RWPE2 (cell line): ENCODE measurements around the gene SS18L1.

Experiments
- ATAC-seq: fragments of 200-7000 bp; cut with Tn5 transposase; 3 replicates; pipeline ENCODE4 v1.9.1; 2021; ENCODE audit warnings: low read depth
- DNase-seq: peaks from one replicate; pipeline ENCODE4 v3.0.0-alpha.2; 2020; ENCODE audit warnings: low spot score
- H3K27ac ChIP-seq: fragments of 450-650 bp; 2 replicates; pipeline ENCODE4 v1.5.1; 2017; ENCODE audit warnings: mild to moderate bottlenecking; ENCODE audit not compliant: poor library complexity, severe bottlenecking
- H3K27me3 ChIP-seq: fragments of 250-450 bp; sonication (Bioruptor Pico); 2 replicates; pipeline ENCODE4 v1.5.1; 2021; ENCODE audit warnings: mild to moderate bottlenecking, moderate library complexity; ENCODE audit not compliant: insufficient read depth, poor library complexity, severe bottlenecking
- H3K36me3 ChIP-seq: fragments of 250-450 bp; sonication (Bioruptor Pico); 2 replicates; pipeline ENCODE4 v1.5.1; 2020; ENCODE audit warnings: low read depth, mild to moderate bottlenecking, moderate library complexity
- H3K4me1 ChIP-seq: fragments of 250-450 bp; sonication (Bioruptor Pico); 2 replicates; pipeline ENCODE4 v1.5.1; 2021; ENCODE audit warnings: mild to moderate bottlenecking, moderate library complexity; ENCODE audit not compliant: insufficient read depth, poor library complexity, severe bottlenecking
- H3K4me3 ChIP-seq: fragments of 250-450 bp; sonication (Bioruptor Pico); 2 replicates; pipeline ENCODE4 v1.5.1; 2021; ENCODE audit warnings: mild to moderate bottlenecking, moderate library complexity; ENCODE audit not compliant: severe bottlenecking
- H3K9me3 ChIP-seq: fragments of 250-450 bp; sonication (Bioruptor Pico); 2 replicates; pipeline ENCODE4 v1.5.1; 2021; ENCODE audit warnings: mild to moderate bottlenecking, moderate library complexity; ENCODE audit not compliant: severe bottlenecking
- CTCF ChIP-seq: fragments of 450-650 bp; IDR thresholded peaks from one replicate; pipeline ENCODE4 v1.5.1; 2017; ENCODE audit warnings: mild to moderate bottlenecking, moderate library complexity; ENCODE audit not compliant: poor library complexity, severe bottlenecking

The SS18L1 gene

GRCh38 chr20:62103508-62104233 is 39.9 kb upstream of the SS18L1 start:
- no peak for ATAC-seq
- Histone ChIP-seq H3K4me1 (no peaks in the 10 kb centered on the region), H3K36me3 (no peaks in the 10 kb centered on the region), H3K27me3 (no peaks in the 10 kb centered on the region), H3K27ac (no peak overlapping the region), H3K4me3 (no peak overlapping the region), H3K9me3 (peaks cover 35% of the 10 kb centered on the region)
- TF ChIP-seq CTCF: no peak
- peak; percentile 83 for DNase-seq

- ATAC-seq (0 out of 3 replicates have a peak, but pooled peaks have one; percentile 7), DNase-seq (peak; percentile 82)
- no peak overlapping the region for H3K4me3 ChIP-seq
- H3K36me3 ChIP-seq: no peaks in the 10 kb centered on the region
- H3K27me3 ChIP-seq: no peaks in the 10 kb centered on the region
- H3K27ac ChIP-seq: no peak overlapping the region
- peaks cover 41% of the 10 kb centered on the region for H3K9me3 ChIP-seq
- H3K4me1 ChIP-seq: no peaks in the 10 kb centered on the region
- no peak for TF ChIP-seq CTCF
Measured at GRCh38 chr20:62104234-62104789, 39.3 kb upstream of the SS18L1 start.

GRCh38 chr20:62104791-62105345 is 38.7 kb upstream of the SS18L1 start:
- no peaks in the 10 kb centered on the region for H3K4me1 ChIP-seq
- H3K27ac ChIP-seq: no peak overlapping the region
- H3K4me3 ChIP-seq: no peak overlapping the region
- no peak for TF ChIP-seq CTCF
- H3K9me3 ChIP-seq: peaks cover 45% of the 10 kb centered on the region
- no peaks in the 10 kb centered on the region for H3K36me3 ChIP-seq
- H3K27me3 ChIP-seq: no peaks in the 10 kb centered on the region
- DNase-seq: no peak
- ATAC-seq: 0 out of 3 replicates have a peak, but pooled peaks have one; percentile 10

GRCh38 chr20:62105592-62105991 is 38.0 kb upstream of the SS18L1 start:
- Histone ChIP-seq H3K4me3 (no peak overlapping the region), H3K4me1 (no peaks in the 10 kb centered on the region), H3K27me3 (no peaks in the 10 kb centered on the region), H3K27ac (no peak overlapping the region), H3K36me3 (no peaks in the 10 kb centered on the region), H3K9me3 (peaks cover 46% of the 10 kb centered on the region)
- ATAC-seq: no peak
- no peak for TF ChIP-seq CTCF
- no peak for DNase-seq

DNA sequence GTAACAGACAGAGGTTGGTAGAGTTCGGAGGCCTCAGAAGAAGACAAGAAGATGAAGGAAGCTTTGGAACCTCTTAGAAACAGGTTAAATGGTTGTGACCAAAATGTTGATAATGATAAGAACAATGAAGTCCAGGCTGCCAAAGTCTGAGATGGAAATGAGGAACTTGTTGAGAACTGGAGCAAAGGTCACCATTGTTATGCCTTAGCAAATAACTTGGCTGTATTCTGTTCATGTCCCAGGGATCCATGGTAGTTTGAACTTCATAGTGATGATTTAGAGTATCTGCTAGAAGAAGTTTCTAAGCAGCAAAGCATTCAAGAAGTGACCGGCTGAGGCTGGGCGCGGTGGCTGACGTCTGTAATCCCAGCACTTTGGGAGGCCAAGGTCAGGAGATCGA is 32.4 kb upstream of the SS18L1 start:
- H3K27ac ChIP-seq: no peak overlapping the region
- H3K4me1 ChIP-seq: no peaks in the 10 kb centered on the region
- no peak overlapping the region for H3K4me3 ChIP-seq
- H3K9me3 ChIP-seq: peaks cover 57% of the 10 kb centered on the region
- no peak for ATAC-seq
- no peak for TF ChIP-seq CTCF
- no peak for DNase-seq
- H3K36me3 ChIP-seq: no peaks in the 10 kb centered on the region
- no peaks in the 10 kb centered on the region for H3K27me3 ChIP-seq
